HG02610 (cell line): ENCODE results near the gene SPOCK2.
"Not testable (repeated sequence)": the region's sequence is repeated elsewhere in the genome, so short reads cannot be mapped to it uniquely, and the experiment has no call there.

Source experiments
- ATAC-seq: cut with Tn5 transposase; IDR thresholded peaks from one replicate; pipeline ENCODE4 v1.9.1; 2021; ENCODE audit warnings: mild to moderate bottlenecking, moderate library complexity; ENCODE audit not compliant: unreplicated experiment

The SPOCK2 gene

GRCh38 chr10:72034761-72035160 lies 53.6 kb downstream of the SPOCK2 start:
- no peak for ATAC-seq

- no peak for ATAC-seq
Observed at GRCh38 chr10:72034040-72034499, 54.3 kb downstream of the SPOCK2 start.

- ATAC-seq = not testable (repeated sequence)
Observed at GRCh38 chr10:72032409-72033162, 55.8 kb downstream of the SPOCK2 start.

- ATAC-seq = no peak
Observed at GRCh38 chr10:72031706-72032105, 56.6 kb downstream of the SPOCK2 start.

- no peak for ATAC-seq
Observed at GRCh38 chr10:72030762-72031543, 57.4 kb downstream of the SPOCK2 start.

- ATAC-seq = no peak
Observed at GRCh38 chr10:72029414-72029813, 58.9 kb downstream of the SPOCK2 start.

- ATAC-seq = no peak
Observed at GRCh38 chr10:72027498-72027897, 60.9 kb downstream of the SPOCK2 start.

- ATAC-seq = no peak
Observed at GRCh38 chr10:72026278-72027111, 61.9 kb downstream of the SPOCK2 start.

GRCh38 chr10:72025832-72026231 lies 62.5 kb downstream of the SPOCK2 start:
- ATAC-seq = no peak

- ATAC-seq = no peak
Observed at GRCh38 chr10:72025400-72025799, 63.0 kb downstream of the SPOCK2 start.

GRCh38 chr10:72024596-72024995 lies 63.8 kb downstream of the SPOCK2 start:
- no peak for ATAC-seq

GRCh38 chr10:72022228-72022627 lies 66.1 kb downstream of the SPOCK2 start:
- no peak for ATAC-seq

GRCh38 chr10:72020914-72021809 lies 67.2 kb downstream of the SPOCK2 start:
- no peak for ATAC-seq

GRCh38 chr10:72019085-72019876 lies 69.1 kb downstream of the SPOCK2 start:
- no peak for ATAC-seq

- no peak for ATAC-seq
Observed at GRCh38 chr10:72016608-72017300, 71.6 kb downstream of the SPOCK2 start.

- ATAC-seq = no peak
Observed at GRCh38 chr10:72015841-72016240, 72.5 kb downstream of the SPOCK2 start.

- no peak for ATAC-seq
Observed at GRCh38 chr10:72014785-72015480, 73.4 kb downstream of the SPOCK2 start.

GRCh38 chr10:72014197-72014596 lies 74.2 kb downstream of the SPOCK2 start:
- ATAC-seq = no peak
